Upper lobe of left lung (tissue), 4 donors: ENCODE results near the gene CPLX1.

Experiments used
- CTCF ChIP-seq, 6 experiments: fragments of 450-650 bp in 4 of 6; fragments of 200-600 bp in 2 of 6; sonication (generic) in 2 of 6; IDR thresholded peaks; one replicate each; pipeline ENCODE4 v1.5.1; 2016 to 2019; ENCODE audit warnings: antibody characterized with exemption in 6 of 6
- EP300 ChIP-seq, 4 donors: sonication (generic); formaldehyde crosslinking; IDR thresholded peaks; one replicate each; pipeline ENCODE4 v1.5.1; 2017; ENCODE audit warnings: antibody characterized with exemption in 4 of 4, control low read depth in 2 of 4
- POLR2A ChIP-seq, 4 donors: fragments of 450-650 bp; IDR thresholded peaks; one replicate each; pipeline ENCODE4 v1.5.1; 2016 to 2017; ENCODE audit warnings: antibody characterized with exemption in 4 of 4, mild to moderate bottlenecking in 2 of 4

- TF ChIP-seq POLR2A (IDR thresholded peaks at IDR 0.05) (no peak), EP300 (IDR thresholded peaks at IDR 0.05) (no peak), CTCF (IDR thresholded peaks at IDR 0.05) (no peak)
Observed at GRCh38 chr4:871484-871883, 45.6 kb upstream of the CPLX1 start.
